GM21717 (cell line): ENCODE measurements around the gene EMILIN3.

Experiments
- ATAC-seq: cut with Tn5 transposase; IDR thresholded peaks from one replicate; pipeline ENCODE4 v1.9.1; 2021; ENCODE audit warnings: mild to moderate bottlenecking, moderate library complexity; ENCODE audit not compliant: unreplicated experiment

EMILIN3 gene

DNA sequence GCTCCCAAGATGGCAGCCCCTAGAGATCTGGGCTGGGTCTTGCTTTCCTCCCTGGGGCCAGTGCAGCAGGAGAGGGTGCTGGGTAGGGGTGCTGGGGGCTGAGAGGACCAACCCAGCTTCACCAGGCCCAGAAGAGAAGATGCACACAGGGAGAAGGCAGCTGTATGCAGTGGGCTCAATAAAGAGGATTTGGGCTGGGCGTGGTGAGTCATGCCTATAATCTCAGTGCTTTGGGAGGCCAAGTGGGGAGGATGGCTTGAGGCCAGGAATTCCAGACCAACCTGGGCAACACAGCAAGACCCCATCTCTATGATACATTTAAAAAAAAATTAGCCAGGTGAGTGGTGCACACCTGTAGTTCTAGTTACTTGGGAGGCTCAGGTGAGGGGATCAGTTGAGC lies 25.7 kb upstream of the EMILIN3 start:
- ATAC-seq: no peak

DNA sequence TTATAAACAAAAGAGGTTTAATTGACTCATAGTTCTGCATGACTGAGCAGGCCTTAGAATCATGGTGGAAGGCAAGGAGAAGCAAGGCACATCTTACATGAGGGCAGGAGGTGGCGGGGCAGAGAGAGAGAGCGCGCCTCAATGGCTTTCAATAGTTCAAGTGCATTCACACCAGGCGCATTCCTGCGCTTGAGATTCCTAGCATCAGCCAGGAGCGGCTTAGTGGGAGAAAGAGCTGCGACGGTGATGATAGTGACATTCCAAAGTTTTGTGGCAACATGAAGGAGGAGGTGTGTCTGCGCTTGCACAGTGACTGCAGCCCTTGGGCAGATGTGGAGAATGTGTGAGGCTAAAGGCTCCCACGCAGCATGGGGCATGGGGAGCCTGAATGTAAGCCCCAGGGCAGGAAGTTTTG lies 25.0 kb upstream of the EMILIN3 start:
- ATAC-seq: no peak

- no peak for ATAC-seq
These were observed 24.3 kb upstream of the EMILIN3 start for GRCh38 chr20:41390889-41391288.

GRCh38 chr20:41387444-41387851 lies 20.8 kb upstream of the EMILIN3 start:
- no peak for ATAC-seq

DNA sequence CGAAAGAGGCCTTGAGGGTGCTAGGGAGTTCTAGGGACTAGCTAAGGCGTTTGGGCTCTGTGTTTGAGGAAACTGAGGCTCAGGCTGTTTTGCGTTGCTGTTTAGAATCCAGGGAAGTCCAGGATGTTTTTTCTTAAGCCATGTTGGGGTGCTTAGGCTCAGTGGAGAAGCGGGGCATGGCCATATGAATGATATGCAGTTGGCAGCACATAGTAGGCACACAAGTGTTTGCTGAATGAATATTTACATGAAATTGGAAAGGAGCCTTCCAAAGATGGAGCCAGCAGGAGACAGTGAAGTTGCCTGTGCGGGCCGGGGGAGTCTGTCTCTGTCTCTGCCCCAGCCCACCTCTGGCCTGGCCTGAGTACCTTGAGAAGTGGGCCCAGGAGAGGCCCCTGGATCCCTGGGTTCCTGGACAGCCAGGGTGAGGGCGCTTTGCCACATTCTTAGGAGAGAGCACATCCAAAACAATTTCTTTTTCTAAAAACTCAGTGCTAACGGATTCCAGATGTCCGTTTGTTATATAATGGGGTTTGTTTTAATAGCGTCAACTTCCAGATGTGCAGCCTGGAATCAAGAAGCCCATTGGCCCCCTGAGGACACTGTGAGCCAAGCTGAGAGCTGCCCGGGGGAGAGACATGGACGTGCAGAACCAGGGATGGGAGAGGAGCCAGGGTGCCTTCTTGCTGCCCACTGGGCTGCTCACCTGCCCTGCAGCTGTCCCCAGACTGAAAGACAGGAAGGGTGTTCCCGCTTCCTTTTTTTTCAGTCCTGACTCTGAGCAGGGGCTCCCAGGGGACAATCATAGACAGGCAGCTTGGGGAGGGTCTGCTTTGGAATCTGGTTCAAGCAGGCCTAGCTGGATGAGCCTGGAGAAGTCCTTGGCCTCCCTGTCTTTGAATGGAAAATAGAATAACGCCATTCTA lies 20.1 kb upstream of the EMILIN3 start:
- ATAC-seq: no peak

DNA sequence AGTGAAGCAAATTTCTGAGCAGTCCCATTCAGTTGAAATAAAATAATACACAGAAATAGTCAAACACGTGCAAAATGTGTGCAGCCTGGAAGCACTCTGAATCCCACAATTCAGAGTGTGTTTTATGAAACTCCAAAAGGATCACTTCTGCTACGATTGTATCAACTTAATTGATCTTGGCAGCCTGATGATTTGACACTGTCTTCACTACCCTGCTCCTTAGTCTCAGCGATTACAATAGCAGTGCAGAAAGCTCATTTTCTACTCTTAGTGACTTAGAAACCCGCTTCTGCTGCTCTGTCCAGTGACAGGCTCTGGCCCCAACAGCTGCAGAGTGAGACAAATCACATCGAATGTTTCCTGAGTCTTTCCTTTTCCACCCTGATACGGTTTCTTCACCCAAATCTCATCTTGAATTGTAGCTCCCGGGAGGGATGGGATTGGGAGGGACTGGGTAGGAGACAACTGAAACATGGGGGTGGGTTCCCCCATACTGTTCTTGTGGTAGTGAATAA lies 16.2 kb upstream of the EMILIN3 start:
- no peak for ATAC-seq

- ATAC-seq: no peak
These were observed 14.1 kb upstream of the EMILIN3 start for GRCh38 chr20:41380551-41381193.

- ATAC-seq: no peak
These were observed 12.9 kb upstream of the EMILIN3 start for GRCh38 chr20:41379551-41379950.

- no peak for ATAC-seq
These were observed 10.7 kb upstream of the EMILIN3 start for GRCh38 chr20:41377275-41377674.

- ATAC-seq: no peak
These were observed 9.7 kb upstream of the EMILIN3 start for GRCh38 chr20:41376349-41376748.

DNA sequence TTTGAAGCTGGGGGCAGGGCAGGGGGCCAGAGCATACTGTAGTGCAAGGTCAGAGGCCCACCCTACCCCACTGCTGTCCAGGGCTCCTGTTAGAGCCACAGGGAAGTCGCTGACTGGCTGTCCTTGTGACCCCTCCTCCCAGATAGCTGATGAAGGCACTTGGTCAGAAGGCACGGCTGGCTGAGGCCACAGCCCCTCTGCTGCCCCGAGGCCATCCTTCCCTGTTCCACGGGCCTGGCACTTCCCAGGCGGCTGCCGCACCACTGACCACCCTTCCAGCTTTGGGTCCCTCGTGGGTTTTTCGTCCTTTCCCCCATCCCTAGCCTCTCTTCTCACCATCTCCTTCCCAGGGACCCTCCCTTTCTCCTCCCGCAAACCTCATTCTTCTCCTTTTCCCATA lies 9.2 kb upstream of the EMILIN3 start:
- no peak for ATAC-seq

DNA sequence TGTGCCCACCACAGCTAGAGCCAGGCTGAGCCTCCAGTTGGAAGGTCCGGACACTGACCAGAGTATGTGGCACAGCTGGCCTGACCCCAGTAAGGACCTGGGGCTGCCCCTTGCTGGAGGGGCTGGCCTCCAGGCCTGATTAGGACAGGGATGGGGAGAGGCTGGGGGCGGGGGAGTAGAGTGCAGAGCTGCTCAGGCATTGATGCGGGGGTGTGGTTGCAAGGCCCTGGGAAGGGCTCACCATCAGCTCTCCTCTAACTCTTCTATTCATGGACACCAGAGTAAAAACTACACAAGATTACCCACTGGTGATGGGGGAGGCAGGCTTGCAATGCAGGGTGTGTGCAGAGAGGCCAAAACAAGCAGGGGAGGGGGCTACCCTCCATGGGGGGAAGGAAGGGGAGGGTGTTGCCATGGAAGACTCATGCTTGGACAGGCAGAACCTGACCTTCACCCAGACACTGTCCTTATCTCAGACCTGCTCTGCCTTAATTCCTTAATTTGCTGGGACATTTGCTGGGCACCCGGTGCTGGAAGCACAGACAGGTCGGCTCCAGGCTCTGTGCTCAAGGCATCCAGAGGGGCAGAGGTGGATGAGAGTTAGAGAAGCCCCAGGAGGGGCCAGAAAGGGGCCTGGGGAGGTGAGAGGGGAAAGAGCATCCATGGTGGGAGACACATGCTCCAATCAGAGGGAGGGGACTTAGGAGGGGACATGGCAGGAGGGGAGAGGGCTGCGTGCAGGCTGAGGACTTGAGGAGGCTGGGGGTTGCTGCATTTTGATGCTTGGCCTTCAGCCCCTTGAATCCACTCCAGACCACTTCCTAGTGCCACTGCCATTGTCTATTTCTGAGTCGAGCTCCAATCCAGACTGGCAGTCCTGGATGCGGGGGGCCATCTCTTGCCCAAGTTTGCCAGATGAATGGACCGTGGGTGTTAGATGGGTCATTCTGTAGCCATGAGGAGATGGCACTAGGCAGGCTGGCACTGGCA lies 7.6 kb upstream of the EMILIN3 start:
- ATAC-seq: no peak

- no peak for ATAC-seq
These were observed 6.7 kb upstream of the EMILIN3 start for GRCh38 chr20:41373251-41373783.

GRCh38 chr20:41371371-41371770 lies 4.8 kb upstream of the EMILIN3 start:
- no peak for ATAC-seq

GRCh38 chr20:41370176-41370575 lies 3.6 kb upstream of the EMILIN3 start:
- no peak for ATAC-seq

DNA sequence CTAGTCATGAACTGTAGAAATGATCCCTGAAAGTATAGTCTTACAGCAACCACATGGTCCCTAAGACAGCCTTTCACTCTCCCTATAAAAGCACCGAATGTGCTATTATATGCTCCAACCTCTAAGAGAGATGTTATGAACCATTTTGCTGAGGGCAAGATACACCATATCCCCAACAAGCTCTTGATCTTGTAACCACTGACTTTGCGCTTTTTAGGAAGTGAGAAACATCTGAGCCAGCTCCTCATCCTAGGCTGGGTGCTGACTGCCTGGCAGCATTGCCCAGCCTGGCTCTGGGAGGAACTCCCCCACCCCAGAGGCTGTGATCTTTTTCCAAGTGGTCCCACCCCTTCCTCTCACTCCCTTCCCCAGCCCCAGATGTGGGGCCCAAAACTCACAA lies 3.1 kb upstream of the EMILIN3 start:
- no peak for ATAC-seq

DNA sequence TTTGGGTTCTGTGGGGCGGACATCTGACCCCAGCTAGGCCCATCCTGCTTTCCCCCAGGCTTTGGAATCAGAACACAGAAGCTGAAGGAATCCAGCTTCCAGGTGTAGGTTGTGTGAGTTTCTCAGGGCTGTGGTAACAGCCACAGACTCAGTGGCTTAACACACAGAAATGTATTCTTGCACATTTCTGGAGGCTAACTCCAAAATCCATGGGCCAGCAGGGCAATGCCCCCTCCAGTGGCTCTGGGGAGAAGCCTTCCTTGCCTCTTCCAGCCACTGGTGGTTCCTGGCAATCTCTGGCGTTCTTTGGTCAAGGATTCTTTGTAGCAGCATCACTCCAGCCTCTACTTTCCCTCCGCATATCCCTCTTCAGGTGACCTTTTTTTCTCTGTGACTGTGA lies 1.3 kb upstream of the EMILIN3 start:
- no peak for ATAC-seq

DNA sequence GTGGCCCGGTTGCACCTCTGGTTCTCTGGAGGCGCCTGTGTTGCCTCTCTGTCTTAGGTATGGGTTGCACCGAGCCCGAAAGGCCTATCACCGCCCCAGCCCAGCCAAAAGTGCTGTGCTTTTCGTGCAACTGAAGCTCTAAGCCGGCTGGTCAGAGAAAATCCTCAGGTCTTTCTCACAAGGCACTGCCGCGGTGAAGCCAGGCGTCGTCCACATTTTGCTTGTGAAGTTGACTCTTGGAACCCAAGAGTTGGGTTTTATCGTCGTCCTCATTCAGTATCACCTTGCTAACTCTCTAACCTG lies 726 bp upstream of the EMILIN3 start:
- ATAC-seq: no peak

DNA sequence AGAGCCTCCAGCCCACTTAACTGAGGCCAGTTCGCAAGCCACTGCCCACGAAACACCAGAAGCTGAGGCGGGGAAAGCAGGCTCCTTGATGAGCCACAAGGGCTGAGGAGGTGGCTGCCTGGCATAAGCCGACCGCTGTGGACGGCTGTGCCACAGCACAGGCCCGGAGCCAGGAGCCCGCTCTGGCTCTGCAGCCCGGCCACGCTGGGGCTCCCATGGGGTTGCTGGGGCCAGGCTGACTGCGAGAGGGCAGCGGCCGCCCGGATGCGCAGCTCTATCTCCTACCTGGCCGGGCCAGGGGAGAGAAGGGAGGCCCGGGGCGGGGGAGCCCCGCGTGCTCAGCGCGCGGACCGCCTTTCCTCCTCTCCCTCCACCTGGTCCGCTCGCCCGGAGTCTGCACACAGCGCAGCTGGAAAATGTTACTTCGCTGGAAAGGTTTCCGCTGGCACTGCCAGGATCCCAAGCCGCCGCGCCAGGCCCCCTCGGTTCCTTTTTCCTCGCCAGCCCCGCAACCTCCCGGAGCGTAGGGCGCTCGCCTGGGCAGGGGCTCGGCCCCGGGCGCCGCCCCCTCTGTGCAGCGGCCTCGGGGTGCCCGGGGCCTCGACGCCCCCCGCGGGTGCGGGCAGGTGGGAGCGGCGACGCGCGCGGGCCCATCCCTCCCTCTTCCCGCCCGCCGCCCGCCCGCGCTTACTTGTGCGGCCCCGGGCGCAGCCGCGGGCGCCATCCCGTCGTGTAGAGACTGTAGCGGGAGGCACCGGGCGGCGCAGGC lies 657 bp downstream of the EMILIN3 start:
- no peak for ATAC-seq
